ENCODE measurements around the gene TYMP. TPM values are rescaled to one million over a fixed set of nuclear protein-coding genes. Genes with fewer than 3 reads are reported as not detected.

The TYMP gene
- total and polyA plus RNA-seq, 2 experiments from 2014 or later: 7.8 to 10.0 TPM

- Histone ChIP-seq H3K27ac (no peak overlapping the region), H3K9me3 (ENCODE audit: low read depth) (no peaks in the 10 kb centered on the region), H3K27me3 (peaks cover 8% of the 10 kb centered on the region), H3K4me3 (no peak overlapping the region), H3K36me3 (no peaks in the 10 kb centered on the region), H3K4me1 (ENCODE audit: low read depth) (peaks cover 3% of the 10 kb centered on the region)
- TF ChIP-seq, protein P1, sequence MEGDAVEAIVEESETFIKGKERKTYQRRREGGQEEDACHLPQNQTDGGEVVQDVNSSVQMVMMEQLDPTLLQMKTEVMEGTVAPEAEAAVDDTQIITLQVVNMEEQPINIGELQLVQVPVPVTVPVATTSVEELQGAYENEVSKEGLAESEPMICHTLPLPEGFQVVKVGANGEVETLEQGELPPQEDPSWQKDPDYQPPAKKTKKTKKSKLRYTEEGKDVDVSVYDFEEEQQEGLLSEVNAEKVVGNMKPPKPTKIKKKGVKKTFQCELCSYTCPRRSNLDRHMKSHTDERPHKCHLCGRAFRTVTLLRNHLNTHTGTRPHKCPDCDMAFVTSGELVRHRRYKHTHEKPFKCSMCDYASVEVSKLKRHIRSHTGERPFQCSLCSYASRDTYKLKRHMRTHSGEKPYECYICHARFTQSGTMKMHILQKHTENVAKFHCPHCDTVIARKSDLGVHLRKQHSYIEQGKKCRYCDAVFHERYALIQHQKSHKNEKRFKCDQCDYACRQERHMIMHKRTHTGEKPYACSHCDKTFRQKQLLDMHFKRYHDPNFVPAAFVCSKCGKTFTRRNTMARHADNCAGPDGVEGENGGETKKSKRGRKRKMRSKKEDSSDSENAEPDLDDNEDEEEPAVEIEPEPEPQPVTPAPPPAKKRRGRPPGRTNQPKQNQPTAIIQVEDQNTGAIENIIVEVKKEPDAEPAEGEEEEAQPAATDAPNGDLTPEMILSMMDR (IDR thresholded peaks at IDR 0.05; ENCODE audit: low read depth, low read length): no peak
- no peak for DNase-seq (ENCODE audit: low read depth in 1 of 2, low spot score in 1 of 2)
These were observed 31.9 kb upstream of the TYMP start for GRCh38 chr22:50561401-50562358.

DNA sequence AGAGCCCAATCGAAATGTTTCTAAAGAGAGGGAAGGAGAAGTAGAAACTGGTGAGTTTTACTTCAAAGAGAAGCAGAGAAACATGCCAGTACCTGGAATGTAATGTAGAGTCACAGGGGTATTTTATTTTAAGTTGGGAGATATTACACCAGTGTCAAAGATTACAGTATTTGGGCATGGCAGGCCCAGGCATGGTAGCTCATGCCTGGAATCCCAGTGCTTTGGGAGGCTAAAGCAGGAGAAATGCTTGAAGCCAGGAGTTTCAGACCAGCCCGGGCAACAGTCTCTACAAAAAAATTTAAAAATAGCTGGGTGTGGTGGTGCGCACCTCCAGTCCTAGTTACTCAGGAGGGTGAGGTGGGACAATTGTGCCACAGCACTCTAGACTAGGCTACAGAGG, 30.2 kb upstream of the TYMP start:
- Histone ChIP-seq H3K9me3 (ENCODE audit: low read depth) (no peaks in the 10 kb centered on the region), H3K4me1 (ENCODE audit: low read depth) (peaks cover 3% of the 10 kb centered on the region), H3K36me3 (no peaks in the 10 kb centered on the region), H3K27ac (no peak overlapping the region), H3K27me3 (peaks cover 8% of the 10 kb centered on the region), H3K4me3 (no peak overlapping the region)
- DNase-seq (ENCODE audit: low read depth in 1 of 2, low spot score in 1 of 2): no peak
- TF ChIP-seq, protein P1 (IDR thresholded peaks at IDR 0.05; ENCODE audit: low read depth, low read length): no peak

DNA sequence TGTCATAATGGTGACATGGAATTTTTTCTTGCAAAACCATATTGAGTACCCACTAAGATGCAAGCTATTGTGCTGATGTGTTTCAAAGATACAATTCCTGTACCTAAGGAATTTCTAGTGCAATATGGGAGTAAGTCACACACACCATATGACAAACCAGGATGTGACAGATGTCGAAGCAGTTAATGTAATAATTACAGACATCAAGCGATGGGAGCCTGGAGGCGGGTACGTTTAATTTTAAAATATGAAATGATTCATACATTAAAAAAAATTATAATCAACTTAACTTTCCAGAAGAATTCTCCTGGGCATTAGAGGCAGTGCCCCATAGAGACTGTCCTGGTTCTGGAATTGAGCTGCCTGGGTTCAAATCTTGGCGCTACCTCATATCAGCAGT, 26.9 kb upstream of the TYMP start:
- Histone ChIP-seq H3K36me3 (no peaks in the 10 kb centered on the region), H3K27ac (no peak overlapping the region), H3K4me3 (no peak overlapping the region), H3K4me1 (ENCODE audit: low read depth) (no peaks in the 10 kb centered on the region), H3K9me3 (ENCODE audit: low read depth) (no peaks in the 10 kb centered on the region), H3K27me3 (peaks cover 8% of the 10 kb centered on the region)
- TF ChIP-seq, protein P1 (IDR thresholded peaks at IDR 0.05; ENCODE audit: low read depth, low read length): no peak
- DNase-seq (ENCODE audit: low read depth in 1 of 2, low spot score in 1 of 2): no peak

GRCh38 chr22:50553310-50553709, 23.5 kb upstream of the TYMP start:
- TF ChIP-seq, protein P1 (IDR thresholded peaks at IDR 0.05; ENCODE audit: low read depth, low read length): no peak
- no peaks in the 10 kb centered on the region for H3K36me3 ChIP-seq
- no peaks in the 10 kb centered on the region for H3K27me3 ChIP-seq
- DNase-seq (ENCODE audit: low read depth in 1 of 2, low spot score in 1 of 2): no peak
- no peak overlapping the region for H3K27ac ChIP-seq
- H3K9me3 ChIP-seq (ENCODE audit: low read depth): no peaks in the 10 kb centered on the region
- H3K4me1 ChIP-seq (ENCODE audit: low read depth): no peaks in the 10 kb centered on the region
- no peak overlapping the region for H3K4me3 ChIP-seq

GRCh38 chr22:50551160-50551752, 21.4 kb upstream of the TYMP start:
- TF ChIP-seq, protein P1 (IDR thresholded peaks at IDR 0.05; ENCODE audit: low read depth, low read length): no peak
- Histone ChIP-seq H3K27me3 (no peaks in the 10 kb centered on the region), H3K27ac (no peak overlapping the region), H3K4me1 (ENCODE audit: low read depth) (no peaks in the 10 kb centered on the region), H3K9me3 (ENCODE audit: low read depth) (no peaks in the 10 kb centered on the region), H3K36me3 (no peaks in the 10 kb centered on the region), H3K4me3 (no peak overlapping the region)
- no peak for DNase-seq (ENCODE audit: low read depth in 1 of 2, low spot score in 1 of 2)
